ENCODE measurements around the gene C13orf46.

GRCh38 chr13:113963376-113963775, 10.5 kb downstream of the C13orf46 start:
- TF ChIP-seq POLR2A (IDR thresholded peaks at IDR 0.05; ENCODE audit: low read depth, low read length) = no peak
- TF ChIP-seq POLR2AphosphoS5 (IDR thresholded peaks at IDR 0.05; ENCODE audit: low read depth, low read length) = no peak

Measured in GM12891 (cell line).